DOHH2 (cell line): ENCODE measurements around the gene CSNK1G2.

Experiments used
- EZH2phosphoT487 ChIP-seq: fragments of 200-600 bp; sonication (generic); IDR thresholded peaks from 2 replicates; pipeline ENCODE4 v1.6.1; 2017; ENCODE audit warnings: borderline replicate concordance, mild to moderate bottlenecking, antibody characterized with exemption, low read length, moderate library complexity, mixed read lengths
- TF ChIP-seq, protein P1 (sequence below): fragments of 200-600 bp; sonication (generic); IDR thresholded peaks from one replicate; pipeline ENCODE4 v1.5.1; 2014; ENCODE audit warnings: antibody characterized with exemption, mild to moderate bottlenecking, low read depth, low read length; ENCODE audit not compliant: poor library complexity, severe bottlenecking

DNA sequence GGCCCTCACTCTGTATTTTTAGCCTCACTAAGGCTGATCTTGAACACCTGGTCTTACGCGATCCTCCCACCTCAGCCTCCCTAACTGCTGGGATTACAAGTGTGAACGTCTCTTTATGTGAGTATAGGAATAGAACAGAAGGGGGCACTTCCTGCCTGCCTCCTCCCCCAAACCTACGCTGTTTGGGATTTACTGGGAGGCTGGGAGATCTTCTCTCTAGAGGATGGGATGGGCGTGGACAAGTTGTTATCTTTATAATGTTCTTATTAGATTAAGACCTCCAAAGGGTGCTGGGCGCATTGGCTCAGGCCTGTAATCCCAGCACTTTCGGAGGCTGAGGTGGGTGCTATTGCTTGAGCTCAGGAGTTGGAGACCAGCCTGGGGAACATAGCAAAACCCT, 2.9 kb upstream of the CSNK1G2 start:
- TF ChIP-seq, protein P1, sequence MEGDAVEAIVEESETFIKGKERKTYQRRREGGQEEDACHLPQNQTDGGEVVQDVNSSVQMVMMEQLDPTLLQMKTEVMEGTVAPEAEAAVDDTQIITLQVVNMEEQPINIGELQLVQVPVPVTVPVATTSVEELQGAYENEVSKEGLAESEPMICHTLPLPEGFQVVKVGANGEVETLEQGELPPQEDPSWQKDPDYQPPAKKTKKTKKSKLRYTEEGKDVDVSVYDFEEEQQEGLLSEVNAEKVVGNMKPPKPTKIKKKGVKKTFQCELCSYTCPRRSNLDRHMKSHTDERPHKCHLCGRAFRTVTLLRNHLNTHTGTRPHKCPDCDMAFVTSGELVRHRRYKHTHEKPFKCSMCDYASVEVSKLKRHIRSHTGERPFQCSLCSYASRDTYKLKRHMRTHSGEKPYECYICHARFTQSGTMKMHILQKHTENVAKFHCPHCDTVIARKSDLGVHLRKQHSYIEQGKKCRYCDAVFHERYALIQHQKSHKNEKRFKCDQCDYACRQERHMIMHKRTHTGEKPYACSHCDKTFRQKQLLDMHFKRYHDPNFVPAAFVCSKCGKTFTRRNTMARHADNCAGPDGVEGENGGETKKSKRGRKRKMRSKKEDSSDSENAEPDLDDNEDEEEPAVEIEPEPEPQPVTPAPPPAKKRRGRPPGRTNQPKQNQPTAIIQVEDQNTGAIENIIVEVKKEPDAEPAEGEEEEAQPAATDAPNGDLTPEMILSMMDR: no peak
- no peak for TF ChIP-seq EZH2phosphoT487
